ENCODE results near the gene RAPGEF1. TPM values are rescaled to one million over a fixed set of nuclear protein-coding genes. Genes with fewer than 3 reads are reported as not detected.

Gene RAPGEF1
- total and polyA plus RNA-seq, 7 donors: 72.3 to 319 (median 268) TPM

DNA sequence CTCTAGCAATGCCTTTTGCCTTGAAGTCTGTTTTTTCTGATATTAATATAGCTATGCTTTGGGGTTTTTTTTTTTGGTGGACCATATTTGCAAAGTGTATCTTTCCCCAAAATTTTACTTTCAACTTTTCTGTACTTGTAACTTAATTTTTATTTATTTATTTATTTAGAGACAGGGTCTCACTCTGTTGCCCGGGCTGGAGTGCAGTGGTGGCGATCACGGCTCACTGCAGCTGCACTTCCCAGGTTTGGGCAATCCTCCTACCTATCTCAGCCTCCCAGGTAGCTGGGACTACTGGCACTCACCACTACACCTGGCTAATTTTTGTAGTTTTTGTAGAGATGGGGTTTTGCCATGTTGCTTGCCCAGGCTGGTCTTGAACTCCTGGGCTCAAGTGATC is 173.7 kb downstream of the RAPGEF1 start:
- no peak for DNase-seq
- 92 to 100% (median 98%) methylated on average over 3 of the region's 3 CpGs for WGBS, 3 donors

DNA sequence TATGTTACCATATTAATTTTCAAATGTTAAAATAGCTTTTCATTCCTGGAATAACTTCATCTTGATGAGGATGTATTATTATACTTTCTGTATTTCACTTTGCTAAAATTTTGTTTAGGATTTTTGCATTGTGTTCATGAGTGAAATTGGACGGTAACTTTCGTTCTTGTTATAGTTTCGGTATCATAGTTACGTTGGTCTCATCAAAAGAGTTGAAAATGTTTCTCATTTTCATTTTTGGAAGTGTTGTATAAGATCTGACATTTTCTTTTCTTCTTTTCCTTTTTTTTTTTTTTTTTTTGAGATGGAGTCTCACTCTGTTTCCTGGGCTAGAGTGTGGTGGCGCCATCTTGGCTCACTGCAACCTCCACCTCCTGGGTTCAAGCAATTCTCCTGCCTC is 174.5 kb downstream of the RAPGEF1 start:
- no peaks in the 10 kb centered on the region for H3K4me1 ChIP-seq

More for the DNA sequence above, 173.7 kb downstream of the RAPGEF1 start:
- no peak for ATAC-seq
- Histone ChIP-seq H3K27ac (no peak overlapping the region), H3K27me3 (ENCODE audit: insufficient read depth in 3 of 3, low read length in 2 of 3) (no peaks in the 10 kb centered on the region), H3K4me1 (no peaks in the 10 kb centered on the region), H3K9me3 (peaks cover 8% of the 10 kb centered on the region), H3K36me3 (ENCODE audit: insufficient read depth in 1 of 2, low read depth in 1 of 2) (peaks cover 0 to 7% of the 10 kb centered on the region in 2 donors), H3K4me3 (no peak overlapping the region)
- no peak for TF ChIP-seq CTCF (IDR thresholded peaks at IDR 0.05)
- intact Hi-C loops (cut with DNase I): no loop called here

DNA sequence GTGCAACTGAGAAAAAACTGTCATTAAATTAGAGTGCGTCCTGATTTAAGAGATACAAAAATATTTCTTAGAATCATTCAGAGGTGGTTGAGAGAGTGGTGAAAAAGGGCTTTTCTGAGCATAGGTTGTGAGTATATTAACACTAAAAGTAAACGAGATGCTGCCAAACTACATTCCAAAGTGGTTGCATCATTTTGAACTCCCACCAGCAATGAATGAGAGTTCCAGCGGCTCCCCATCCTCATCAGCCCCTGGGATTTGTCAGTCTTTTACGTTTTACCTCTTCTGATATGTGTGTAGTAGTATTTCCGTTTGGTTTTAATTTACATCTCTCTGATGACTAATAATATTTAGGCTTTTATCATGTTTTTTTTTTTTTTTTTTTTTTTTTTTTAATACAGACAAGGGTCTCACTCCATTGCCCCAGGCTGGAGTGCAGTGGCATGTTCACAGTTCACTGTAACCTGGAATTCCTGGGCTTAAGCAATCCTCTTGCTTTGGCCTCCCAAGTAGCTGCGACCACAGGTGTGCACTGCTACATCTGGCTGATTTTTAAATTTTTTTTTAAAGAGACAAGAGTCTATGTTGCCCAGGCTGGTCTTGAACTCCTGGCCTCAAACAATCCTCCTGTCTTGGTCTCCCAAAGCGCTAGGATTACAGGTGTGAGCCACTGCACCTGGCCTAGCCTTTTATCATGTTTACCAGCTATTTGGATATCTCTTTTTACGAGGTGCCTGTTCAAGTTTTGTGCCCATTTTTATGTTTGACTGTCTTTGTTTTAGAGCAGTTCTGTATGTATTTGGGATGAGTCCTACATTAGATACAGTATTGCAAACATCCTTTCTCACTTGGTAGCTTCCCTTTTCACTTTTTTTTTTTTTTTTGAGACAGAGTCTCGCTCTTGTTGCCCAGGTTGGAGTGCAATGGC is 177.6 kb downstream of the RAPGEF1 start:
- H3K9me3 ChIP-seq: peaks cover 8% of the 10 kb centered on the region
- 60 to 65% (median 60%) methylated on average over 9 of the region's 9 CpGs for WGBS, 3 donors

More for the DNA sequence above, 174.5 kb downstream of the RAPGEF1 start:
- no peak for DNase-seq
- WGBS, 3 donors: 94 to 98% (median 94%) methylated on average over 5 of the region's 5 CpGs
- Histone ChIP-seq H3K9me3 (peaks cover 8% of the 10 kb centered on the region), H3K36me3 (ENCODE audit: insufficient read depth in 1 of 2, low read depth in 1 of 2) (peaks cover 0 to 5% of the 10 kb centered on the region in 2 donors), H3K27me3 (ENCODE audit: insufficient read depth in 3 of 3, low read length in 2 of 3) (no peaks in the 10 kb centered on the region), H3K27ac (no peak overlapping the region), H3K4me3 (no peak overlapping the region)
- no peak for ATAC-seq
- no peak for TF ChIP-seq CTCF (IDR thresholded peaks at IDR 0.05)
- intact Hi-C loops (cut with DNase I): no loop called here

GRCh38 chr9:131559421-131560000 is 180.4 kb downstream of the RAPGEF1 start:
- ATAC-seq: no peak

More for the DNA sequence above, 177.6 kb downstream of the RAPGEF1 start:
- no peaks in the 10 kb centered on the region for H3K4me1 ChIP-seq
- H3K27me3 ChIP-seq (ENCODE audit: insufficient read depth in 3 of 3, low read length in 2 of 3): peaks cover 0 to 4% (median 0%) of the 10 kb centered on the region in 3 donors
- TF ChIP-seq CTCF (IDR thresholded peaks at IDR 0.05): no peak
- no peak overlapping the region for H3K4me3 ChIP-seq
- intact Hi-C loops (cut with DNase I): no loop called here
- ATAC-seq: no peak
- H3K27ac ChIP-seq: no peak overlapping the region
- no peak for DNase-seq
- H3K36me3 ChIP-seq (ENCODE audit: insufficient read depth in 1 of 2, low read depth in 1 of 2): no peaks in the 10 kb centered on the region

More at GRCh38 chr9:131559421-131560000, 180.4 kb downstream of the RAPGEF1 start:
- Histone ChIP-seq H3K4me1 (no peaks in the 10 kb centered on the region), H3K9me3 (peaks cover 8% of the 10 kb centered on the region), H3K27me3 (ENCODE audit: insufficient read depth in 3 of 3, low read length in 2 of 3) (peaks cover 0 to 26% (median 8%) of the 10 kb centered on the region in 3 donors), H3K27ac (no peak overlapping the region), H3K4me3 (no peak overlapping the region), H3K36me3 (ENCODE audit: insufficient read depth in 1 of 2, low read depth in 1 of 2) (no peaks in the 10 kb centered on the region)
- DNase-seq: no peak
- intact Hi-C loops (cut with DNase I): no loop called here
- WGBS, 3 donors: 44 to 71% (median 68%) methylated on average over 1 of the region's 1 CpG
- TF ChIP-seq CTCF (IDR thresholded peaks at IDR 0.05): no peak

Data from psoas muscle (tissue), 8 donors.